Body of pancreas (tissue), 4 donors: ENCODE measurements around the gene CTCF. TPM values are rescaled to one million over a fixed set of nuclear protein-coding genes. Genes with fewer than 3 reads are reported as not detected.

Experiments
- ATAC-seq: fragments of 150-250 bp; one replicate; pipeline ENCODE4 v1.9.1; 2016
- DNase-seq, 4 donors: peaks; one replicate each; pipeline ENCODE4 v3.0.0-alpha.2; 2019
- H3K27ac ChIP-seq, 4 donors: fragments of 200-600 bp; sonication (generic); 1 replicate in 3 of 4; 2 replicates in 1 of 4; pipeline versions ENCODE4 v1.5.1 to v1.6.1; 2016 to 2019; ENCODE audit warnings: mild to moderate bottlenecking in 1 of 4, mixed read lengths in 1 of 4, moderate library complexity in 1 of 4
- H3K27me3 ChIP-seq, 2 donors: fragments of 200-600 bp; sonication (generic); one replicate each; pipeline ENCODE4 v1.6.0; 2016; ENCODE audit warnings: mild to moderate bottlenecking in 1 of 2
- H3K36me3 ChIP-seq, 2 donors: fragments of 200-600 bp; sonication (generic); replicated peaks in 1 of 2; 2 replicates each; pipeline ENCODE4 v1.5.1; 2016; ENCODE audit warnings: low read depth in 2 of 2; ENCODE audit not compliant: insufficient read depth in 1 of 2
- H3K4me1 ChIP-seq: fragments of 200-600 bp; sonication (generic); one replicate; pipeline ENCODE4 v1.6.0; 2016
- H3K4me3 ChIP-seq, 2 donors: fragments of 200-600 bp; sonication (generic); 1 replicate in 1 of 2; 2 replicates in 1 of 2; pipeline ENCODE4 v1.5.1; 2016 to 2019
- H3K9me3 ChIP-seq, 3 donors: fragments of 200-600 bp; sonication (generic); 1 replicate in 2 of 3; 2 replicates in 1 of 3; pipeline ENCODE4 v1.5.1; 2016
- POLR2A ChIP-seq, 3 donors: fragments of 450-650 bp; IDR thresholded peaks; one replicate each; pipeline ENCODE4 v1.6.1; 2016; ENCODE audit warnings: antibody characterized with exemption in 3 of 3, mild to moderate bottlenecking in 2 of 3
- WGBS, 2 donors: methylation state at CpG; one replicate each; pipeline ENCODE4 v1.1.5; 2017; 5-methylcytosine and 5-hydroxymethylcytosine counted together
- intact Hi-C: fragments of 100-400 bp; cut with DNase I; formaldehyde crosslinking; loops from one replicate; pipeline ENCODE4 v1.15.1; 2023
- total RNA-seq, 2 donors: library from RNA; depleted of rRNA; stranded (reverse); fragments of >200 nt; gene quantifications; one replicate each; pipeline ENCODE4 v1.1.0, GENCODE V29; 2016
- TF ChIP-seq, protein P1 (sequence below), 7 experiments: fragments of 450-650 bp in 4 of 7; fragments of 200-600 bp in 3 of 7; sonication (generic) in 3 of 7; IDR thresholded peaks; one replicate each; pipeline ENCODE4 v1.5.1; 2016 to 2019; ENCODE audit warnings: antibody characterized with exemption in 7 of 7

Gene CTCF
- total RNA-seq, 2 donors from 2014 or later, result 24.4 to 33.0 TPM

DNA sequence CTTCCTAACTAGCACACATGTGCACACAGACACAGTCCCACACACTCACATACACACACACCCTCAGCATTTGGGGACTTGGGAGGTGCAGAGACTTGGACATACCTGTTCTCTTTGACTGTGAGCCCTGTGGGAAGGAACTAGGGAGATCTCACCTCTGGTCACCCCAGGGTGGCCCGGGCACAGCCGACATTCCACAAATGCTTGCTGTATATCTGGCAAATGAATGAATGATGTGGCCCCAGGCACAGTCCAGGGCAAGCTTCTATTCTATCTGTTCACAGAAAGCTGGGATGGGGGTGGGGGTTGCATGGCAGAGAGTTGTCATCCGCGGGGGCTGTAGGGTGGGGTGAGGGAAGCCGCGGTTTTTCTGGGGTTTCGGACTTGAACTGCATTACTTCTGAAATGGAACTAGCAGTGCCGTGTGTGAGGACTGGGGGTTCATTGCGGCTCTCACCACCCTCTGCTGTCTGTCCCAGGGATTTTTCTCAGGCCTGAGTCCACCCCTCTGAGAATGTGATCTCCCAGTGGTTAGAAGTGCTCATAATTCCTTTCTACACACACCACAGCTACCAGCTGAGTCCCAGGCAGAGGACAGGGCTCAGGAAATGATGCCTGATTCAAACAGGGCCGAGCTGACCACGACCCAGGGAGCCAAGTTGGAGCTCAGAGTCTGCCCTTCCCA lies 37.0 kb upstream of the CTCF start:
- H3K4me1 ChIP-seq, result peaks cover 32% of the 10 kb centered on the region
- H3K36me3 ChIP-seq, result no peaks in the 10 kb centered on the region
- DNase-seq, result no peak
- no peak overlapping the region for H3K4me3 ChIP-seq
- no peaks in the 10 kb centered on the region for H3K9me3 ChIP-seq
- no peak for ATAC-seq
- H3K27ac ChIP-seq, result no peak overlapping the region
- WGBS, 2 donors, result 67 to 72% methylated on average over 8 to 11 of the region's 11 CpGs
- intact Hi-C loops, result no loop called here
- H3K27me3 ChIP-seq, result no peaks in the 10 kb centered on the region
- TF ChIP-seq POLR2A (IDR thresholded peaks at IDR 0.05), result no peak
- TF ChIP-seq, protein P1, sequence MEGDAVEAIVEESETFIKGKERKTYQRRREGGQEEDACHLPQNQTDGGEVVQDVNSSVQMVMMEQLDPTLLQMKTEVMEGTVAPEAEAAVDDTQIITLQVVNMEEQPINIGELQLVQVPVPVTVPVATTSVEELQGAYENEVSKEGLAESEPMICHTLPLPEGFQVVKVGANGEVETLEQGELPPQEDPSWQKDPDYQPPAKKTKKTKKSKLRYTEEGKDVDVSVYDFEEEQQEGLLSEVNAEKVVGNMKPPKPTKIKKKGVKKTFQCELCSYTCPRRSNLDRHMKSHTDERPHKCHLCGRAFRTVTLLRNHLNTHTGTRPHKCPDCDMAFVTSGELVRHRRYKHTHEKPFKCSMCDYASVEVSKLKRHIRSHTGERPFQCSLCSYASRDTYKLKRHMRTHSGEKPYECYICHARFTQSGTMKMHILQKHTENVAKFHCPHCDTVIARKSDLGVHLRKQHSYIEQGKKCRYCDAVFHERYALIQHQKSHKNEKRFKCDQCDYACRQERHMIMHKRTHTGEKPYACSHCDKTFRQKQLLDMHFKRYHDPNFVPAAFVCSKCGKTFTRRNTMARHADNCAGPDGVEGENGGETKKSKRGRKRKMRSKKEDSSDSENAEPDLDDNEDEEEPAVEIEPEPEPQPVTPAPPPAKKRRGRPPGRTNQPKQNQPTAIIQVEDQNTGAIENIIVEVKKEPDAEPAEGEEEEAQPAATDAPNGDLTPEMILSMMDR (IDR thresholded peaks at IDR 0.05), result no peak

DNA sequence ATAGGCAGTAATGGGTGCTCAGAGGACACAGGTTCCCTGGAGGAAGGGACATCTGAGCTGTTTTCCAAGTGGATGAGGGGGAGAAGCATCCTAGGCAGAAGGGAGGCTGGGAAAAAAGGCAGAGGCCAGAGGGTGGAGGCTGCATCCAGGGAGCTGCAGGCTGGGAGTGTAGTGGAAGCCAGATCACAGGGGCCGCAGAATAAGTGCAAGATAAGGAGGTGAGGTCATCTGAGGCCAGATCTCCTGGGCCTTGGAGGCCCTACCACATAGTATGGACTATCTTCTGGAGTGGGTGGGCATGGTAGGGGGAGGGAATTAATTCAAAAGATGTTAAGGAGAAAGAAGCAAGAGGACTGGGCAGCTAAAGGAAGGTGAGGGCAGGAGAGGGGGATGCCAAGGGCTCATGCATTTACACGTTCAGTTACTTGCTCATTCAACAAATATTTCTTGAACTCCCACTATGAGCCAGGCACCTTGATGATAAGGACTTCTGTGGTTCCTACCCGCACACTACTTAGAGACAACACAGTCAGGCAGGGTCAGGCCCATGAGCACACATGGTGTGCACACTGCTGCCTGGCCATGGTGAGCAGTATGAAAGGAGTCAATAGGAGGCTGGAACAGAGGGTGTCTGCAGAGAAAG lies 36.1 kb upstream of the CTCF start:
- Histone ChIP-seq H3K4me3 (no peak overlapping the region), H3K4me1 (peaks cover 39% of the 10 kb centered on the region), H3K36me3 (no peaks in the 10 kb centered on the region), H3K9me3 (no peaks in the 10 kb centered on the region), H3K27ac (no peak overlapping the region), H3K27me3 (no peaks in the 10 kb centered on the region)
- intact Hi-C loops, result no loop called here
- TF ChIP-seq POLR2A (IDR thresholded peaks at IDR 0.05), result no peak
- TF ChIP-seq, protein P1 (IDR thresholded peaks at IDR 0.05), result no peak
- ATAC-seq (no peak), DNase-seq (no peak)
- WGBS, 2 donors, result 65 to 75% methylated on average over 3 of the region's 3 CpGs

DNA sequence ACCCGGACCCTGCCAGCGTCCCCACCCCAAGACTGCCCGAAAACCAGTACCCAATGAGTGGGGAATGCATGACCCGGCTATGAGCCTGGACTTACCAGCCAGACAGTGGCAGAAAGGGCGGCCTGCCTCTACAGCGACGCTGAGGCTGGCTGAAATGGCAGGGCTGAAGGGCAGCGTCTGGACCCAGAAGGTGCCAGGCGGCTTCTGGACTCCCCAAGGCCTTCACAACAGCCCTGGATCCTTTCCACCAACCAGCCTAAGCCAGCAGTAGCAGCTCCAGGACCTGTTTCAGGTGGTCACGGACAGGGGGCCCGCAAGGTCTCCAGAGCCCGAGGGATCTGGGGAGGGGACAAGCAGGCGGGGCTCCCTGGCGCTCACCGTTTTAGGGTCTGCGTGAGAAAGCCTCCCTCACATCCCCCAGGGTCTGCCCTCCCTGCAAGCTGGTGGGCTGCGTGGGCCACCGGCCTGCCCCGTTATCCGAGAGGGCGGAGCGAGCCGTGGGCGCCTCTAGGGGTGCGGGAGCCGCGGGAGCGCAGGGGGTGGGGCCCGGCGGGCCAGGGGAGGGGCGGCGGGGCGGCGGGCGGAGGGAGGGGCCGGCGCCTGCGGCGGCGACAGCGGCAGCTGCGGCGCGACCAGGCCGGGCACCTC lies 34.0 kb upstream of the CTCF start, which contains the start of gene RIPOR1:
Gene RIPOR1, plus strand, starts transcription at position 608 of the 648 bp plus-strand sequence. CDS start 9,618 bp downstream, outside the sequence.
- peak within 1 kb of the TSS; percentile 77 to 94 (median 87) for H3K27ac ChIP-seq
- H3K4me3 ChIP-seq, result peak within 1 kb of the TSS; percentile 17 to 82
- TF ChIP-seq, protein P1 (IDR thresholded peaks at IDR 0.05), result no peak
- TF ChIP-seq POLR2A (IDR thresholded peaks at IDR 0.05), result no peak
- WGBS, 2 donors, result 6 to 49% methylated on average over 5 to 29 of the region's 45 CpGs
- H3K27me3 ChIP-seq, result no peaks in the 10 kb centered on the region
- no peaks in the 10 kb centered on the region for H3K36me3 ChIP-seq
- peaks cover 45% of the 10 kb centered on the region for H3K4me1 ChIP-seq
- ATAC-seq (peak; percentile 79), DNase-seq (peak; percentile 63 to 76 (median 69))
- no peaks in the 10 kb centered on the region for H3K9me3 ChIP-seq
- intact Hi-C loops, result no loop called here

DNA sequence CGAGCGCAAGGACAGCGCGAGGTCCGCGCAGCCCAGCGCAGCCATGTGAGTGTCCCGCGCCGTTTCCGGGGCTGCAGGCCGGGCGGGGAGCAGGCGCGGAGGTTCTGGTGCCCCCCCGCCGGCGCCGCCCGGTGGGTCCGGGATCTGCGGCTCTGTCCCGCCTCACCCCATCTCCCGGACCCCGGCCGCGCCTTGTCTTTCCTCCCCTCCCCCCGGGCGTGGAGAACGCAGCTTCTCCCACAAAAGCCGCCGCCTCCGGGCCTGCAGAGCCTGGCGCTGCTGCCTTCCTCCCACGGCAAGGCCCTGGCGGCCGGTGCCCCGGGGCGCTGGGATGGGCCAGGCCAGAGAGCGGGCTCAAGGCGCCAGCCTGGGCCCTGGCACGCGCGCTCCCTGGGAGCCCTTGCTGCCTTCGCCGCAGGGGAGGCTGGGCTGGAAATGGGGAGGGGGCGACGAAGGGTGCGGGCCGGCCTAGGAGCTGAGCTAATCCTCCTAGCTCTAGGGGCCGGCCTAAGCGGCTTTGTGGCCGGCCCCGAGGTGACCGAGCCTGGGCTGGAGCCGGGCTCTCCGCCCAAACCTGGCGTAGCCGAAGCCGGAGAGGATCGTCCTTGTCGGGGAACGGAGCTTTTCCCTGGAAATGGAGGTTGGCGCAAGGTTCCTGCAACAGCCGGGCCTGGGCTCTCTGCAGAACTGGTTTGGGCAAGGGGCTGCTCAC lies 33.3 kb upstream of the CTCF start:
- TF ChIP-seq, protein P1 (IDR thresholded peaks at IDR 0.05), result no peak
- peak; percentile 51 to 71 (median 67) for TF ChIP-seq POLR2A (IDR thresholded peaks at IDR 0.05)
- WGBS, 2 donors, result 0 to 1% methylated on average over 3 to 53 of the region's 65 CpGs
- intact Hi-C loops, result no loop called here
- H3K36me3 ChIP-seq, result no peaks in the 10 kb centered on the region
- H3K9me3 ChIP-seq, result no peaks in the 10 kb centered on the region
- H3K27me3 ChIP-seq, result no peaks in the 10 kb centered on the region
- peaks cover 45% of the 10 kb centered on the region for H3K4me1 ChIP-seq
- DNase-seq (peak; percentile 34 to 48 (median 42)), ATAC-seq (peak; percentile 43)
- peak overlapping the region; percentile 77 to 94 (median 87) for H3K27ac ChIP-seq
- peak overlapping the region; percentile 17 to 82 for H3K4me3 ChIP-seq
